ENCODE measurements around the gene KRT33B. TPM values are rescaled to one million over a fixed set of nuclear protein-coding genes. Genes with fewer than 3 reads are reported as not detected.
"Not testable (repeated sequence)": the region's sequence is repeated elsewhere in the genome, so short reads cannot be mapped to it uniquely, and the experiment has no call there.

KRT33B gene
- total RNA-seq, 2 donors from 2014 or later = not detected

GRCh38 chr17:41396996-41397660 lies 27.5 kb upstream of the KRT33B start, which contains the start of gene KRT31:
Gene KRT31 (minus strand): TSS chr17:41397608. CDS start chr17:41397539, 69 bp downstream.
- ATAC-seq (ENCODE audit: insufficient number of reproducible peaks, low FRiP score, low read depth) (no peak), DNase-seq (ENCODE audit: low spot score) (no peak)
- Histone ChIP-seq H3K9me3 (no peaks in the 10 kb centered on the region), H3K27ac (no peak within 1 kb of the TSS), H3K4me3 (no peak within 1 kb of the TSS), H3K27me3 (replicated peaks; ENCODE audit: insufficient read depth) (no peaks in the 10 kb centered on the region), H3K36me3 (no peaks in the 10 kb centered on the region), H3K4me1 (ENCODE audit: control insufficient read depth in 1 of 2, low read depth in 2 of 2) (no peaks in the 10 kb centered on the region)
- TF ChIP-seq, protein P1, sequence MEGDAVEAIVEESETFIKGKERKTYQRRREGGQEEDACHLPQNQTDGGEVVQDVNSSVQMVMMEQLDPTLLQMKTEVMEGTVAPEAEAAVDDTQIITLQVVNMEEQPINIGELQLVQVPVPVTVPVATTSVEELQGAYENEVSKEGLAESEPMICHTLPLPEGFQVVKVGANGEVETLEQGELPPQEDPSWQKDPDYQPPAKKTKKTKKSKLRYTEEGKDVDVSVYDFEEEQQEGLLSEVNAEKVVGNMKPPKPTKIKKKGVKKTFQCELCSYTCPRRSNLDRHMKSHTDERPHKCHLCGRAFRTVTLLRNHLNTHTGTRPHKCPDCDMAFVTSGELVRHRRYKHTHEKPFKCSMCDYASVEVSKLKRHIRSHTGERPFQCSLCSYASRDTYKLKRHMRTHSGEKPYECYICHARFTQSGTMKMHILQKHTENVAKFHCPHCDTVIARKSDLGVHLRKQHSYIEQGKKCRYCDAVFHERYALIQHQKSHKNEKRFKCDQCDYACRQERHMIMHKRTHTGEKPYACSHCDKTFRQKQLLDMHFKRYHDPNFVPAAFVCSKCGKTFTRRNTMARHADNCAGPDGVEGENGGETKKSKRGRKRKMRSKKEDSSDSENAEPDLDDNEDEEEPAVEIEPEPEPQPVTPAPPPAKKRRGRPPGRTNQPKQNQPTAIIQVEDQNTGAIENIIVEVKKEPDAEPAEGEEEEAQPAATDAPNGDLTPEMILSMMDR (IDR thresholded peaks at IDR 0.05) = no peak

DNA sequence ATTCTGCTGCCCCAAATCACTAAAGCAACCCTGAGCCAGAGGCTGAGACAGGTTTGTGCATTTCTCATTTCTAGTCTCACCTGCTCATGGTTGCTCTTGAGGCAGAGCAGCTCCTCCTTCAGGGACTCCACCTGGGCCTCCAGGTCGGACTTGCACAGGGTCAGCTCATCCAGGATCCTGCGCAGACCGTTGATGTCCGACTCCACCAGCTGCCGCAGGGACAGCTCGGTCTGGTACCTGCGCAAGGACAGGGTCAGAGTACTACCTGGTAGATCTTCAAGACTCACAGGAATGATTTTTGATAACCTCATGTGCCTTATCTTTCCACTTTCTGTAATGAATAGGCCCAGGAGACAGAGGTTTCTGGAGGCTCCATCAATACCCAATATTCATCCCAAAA lies 26.7 kb upstream of the KRT33B start:
- TF ChIP-seq, protein P1 (IDR thresholded peaks at IDR 0.05) = no peak
- Histone ChIP-seq H3K36me3 (no peaks in the 10 kb centered on the region), H3K27me3 (replicated peaks; ENCODE audit: insufficient read depth) (no peaks in the 10 kb centered on the region), H3K4me1 (ENCODE audit: control insufficient read depth in 1 of 2, low read depth in 2 of 2) (no peaks in the 10 kb centered on the region), H3K4me3 (no peak overlapping the region), H3K9me3 (no peaks in the 10 kb centered on the region), H3K27ac (no peak overlapping the region)
- DNase-seq (ENCODE audit: low spot score) = no peak
- no peak for ATAC-seq (ENCODE audit: insufficient number of reproducible peaks, low FRiP score, low read depth)

DNA sequence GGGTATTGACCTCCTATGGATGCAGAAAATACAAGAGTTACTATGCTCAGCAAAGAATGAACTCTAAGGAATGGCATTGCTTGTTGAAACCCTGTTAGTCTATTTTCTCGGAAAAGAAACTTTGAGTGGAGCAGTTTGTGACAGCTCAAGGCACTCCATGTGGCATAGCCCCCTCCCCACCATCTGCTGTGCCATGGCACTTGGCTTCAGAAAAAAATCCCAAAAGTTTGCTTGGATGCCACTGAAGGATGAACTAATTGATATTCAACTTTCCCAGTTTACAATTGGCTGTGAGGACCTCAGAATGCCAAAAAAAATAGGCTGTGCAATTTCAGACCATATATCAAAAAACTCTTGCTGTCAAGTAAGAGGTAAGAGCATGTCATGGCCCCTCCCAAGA lies 26.0 kb upstream of the KRT33B start:
- no peak for DNase-seq (ENCODE audit: low spot score)
- Histone ChIP-seq H3K9me3 (no peaks in the 10 kb centered on the region), H3K27me3 (replicated peaks; ENCODE audit: insufficient read depth) (no peaks in the 10 kb centered on the region), H3K27ac (no peak overlapping the region), H3K4me1 (ENCODE audit: control insufficient read depth in 1 of 2, low read depth in 2 of 2) (no peaks in the 10 kb centered on the region), H3K36me3 (no peaks in the 10 kb centered on the region), H3K4me3 (no peak overlapping the region)
- ATAC-seq (ENCODE audit: insufficient number of reproducible peaks, low FRiP score, low read depth) = no peak
- TF ChIP-seq, protein P1 (IDR thresholded peaks at IDR 0.05) = no peak

- not testable (repeated sequence) for H3K9me3 ChIP-seq; H3K27ac ChIP-seq; ATAC-seq (ENCODE audit: insufficient number of reproducible peaks, low FRiP score, low read depth); H3K4me3 ChIP-seq; H3K36me3 ChIP-seq; DNase-seq (ENCODE audit: low spot score); H3K27me3 ChIP-seq (replicated peaks; ENCODE audit: insufficient read depth); H3K4me1 ChIP-seq (ENCODE audit: control insufficient read depth in 1 of 2, low read depth in 2 of 2)
These were observed 25.4 kb upstream of the KRT33B start for GRCh38 chr17:41395044-41395443.

DNA sequence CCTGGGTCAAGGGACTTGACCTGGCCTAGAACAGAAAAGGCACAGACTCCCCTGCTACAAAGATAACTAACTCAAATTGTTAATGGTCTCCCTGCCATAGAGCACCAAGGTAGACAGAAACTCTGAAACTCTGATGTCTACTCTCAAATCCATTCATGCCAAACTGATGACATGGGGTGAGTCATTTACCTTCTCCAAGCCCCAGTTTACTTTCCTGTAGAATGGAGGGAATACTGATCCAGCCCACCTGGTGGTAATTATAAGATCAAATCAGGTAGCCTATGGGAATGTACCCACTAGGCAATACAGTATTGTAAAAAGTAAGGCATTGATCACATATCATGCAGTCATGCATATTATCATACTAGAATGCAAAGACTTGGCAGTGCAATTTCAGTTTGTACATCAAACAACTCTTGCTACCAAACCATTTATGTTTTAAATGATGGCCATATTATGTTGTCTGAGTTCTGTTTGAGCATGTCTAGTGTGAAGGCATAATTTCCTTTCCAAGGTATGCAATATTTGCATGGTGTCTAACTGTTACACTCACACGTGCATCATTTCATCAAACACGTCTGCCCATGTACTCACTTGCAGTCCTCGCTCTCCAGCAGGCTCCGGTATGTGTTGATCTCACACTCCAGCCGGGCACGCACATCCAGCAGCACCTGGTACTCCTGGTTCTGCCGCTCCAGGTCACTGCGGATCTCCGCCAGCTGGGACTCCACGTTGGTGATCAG lies 24.8 kb upstream of the KRT33B start:
- Histone ChIP-seq H3K36me3 (no peaks in the 10 kb centered on the region), H3K27me3 (replicated peaks; ENCODE audit: insufficient read depth) (no peaks in the 10 kb centered on the region), H3K9me3 (no peaks in the 10 kb centered on the region), H3K4me3 (no peak overlapping the region), H3K27ac (no peak overlapping the region), H3K4me1 (ENCODE audit: control insufficient read depth in 1 of 2, low read depth in 2 of 2) (no peaks in the 10 kb centered on the region)
- DNase-seq (ENCODE audit: low spot score) (no peak), ATAC-seq (ENCODE audit: insufficient number of reproducible peaks, low FRiP score, low read depth) (no peak)
- TF ChIP-seq, protein P1 (IDR thresholded peaks at IDR 0.05) = no peak

Measured in thoracic aorta (tissue), 2 donors.